Epithelial cell of proximal tubule (primary cell): ENCODE data around the gene CBFA2T2. TPM values are rescaled to one million over a fixed set of nuclear protein-coding genes. Genes with fewer than 3 reads are reported as not detected.
A peak's percentile ranks its signal among the peaks of the same experiment; 100 is the strongest.
"Not testable (repeated sequence)": the region's sequence is repeated elsewhere in the genome, so short reads cannot be mapped to it uniquely, and the experiment has no call there.

Source experiments
- DNase-seq: peaks from one replicate; pipeline ENCODE4 v3.0.0-alpha.2; 2011; ENCODE audit warnings: low read depth
- H3K4me3 ChIP-seq: 2 replicates; pipeline ENCODE4 v1.5.1; 2011; ENCODE audit warnings: low read depth, mild to moderate bottlenecking, low read length
- total RNA-seq: library from RNA; depleted of rRNA; stranded (reverse); fragments of >200 nt; gene quantifications from 2 replicates; pipeline ENCODE4 v1.2.3, GENCODE V29; 2015
- TF ChIP-seq, protein P1 (sequence below): conservative IDR thresholded peaks from 2 replicates; pipeline ENCODE4 v1.5.1; 2012; ENCODE audit warnings: low read depth, mild to moderate bottlenecking, low read length

CBFA2T2 gene
- total RNA-seq, 1 donor from 2014 or later = 8.4 TPM

DNA sequence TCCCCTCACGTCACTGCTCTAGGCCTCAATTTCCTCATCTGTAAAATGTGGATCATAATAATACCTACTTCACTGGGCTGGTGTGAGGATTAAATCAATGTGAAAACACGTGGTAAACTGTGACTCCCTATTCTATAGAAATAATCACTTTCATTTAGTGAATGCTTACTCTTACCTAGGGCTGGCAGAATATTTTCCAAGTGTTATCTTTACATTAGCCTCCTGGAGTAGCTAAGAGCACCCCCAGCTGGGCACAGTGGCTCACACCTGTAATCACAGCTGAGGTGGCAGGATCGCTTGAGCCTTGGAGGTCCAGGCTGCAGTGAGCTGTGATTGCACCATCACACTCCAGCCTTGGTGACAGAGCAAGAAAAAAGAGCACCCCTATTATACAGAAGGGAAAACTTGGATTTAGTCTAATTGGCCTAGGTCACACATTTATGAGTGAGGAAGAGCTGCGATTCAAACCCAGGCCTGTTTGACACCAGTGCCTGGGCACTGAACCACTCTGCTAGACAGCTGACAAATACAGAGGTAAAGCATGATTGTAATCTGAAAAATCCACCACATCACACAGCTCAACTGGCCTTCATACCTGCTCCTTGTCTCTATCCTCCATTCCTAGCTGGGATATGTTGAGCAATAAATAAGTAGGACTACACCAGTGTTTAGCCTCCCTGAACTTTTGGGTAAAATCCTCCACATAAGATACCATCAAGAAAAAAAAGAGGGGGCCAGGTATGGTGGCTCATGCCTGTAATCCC lies 44.9 kb upstream of the CBFA2T2 start:
- TF ChIP-seq, protein P1, sequence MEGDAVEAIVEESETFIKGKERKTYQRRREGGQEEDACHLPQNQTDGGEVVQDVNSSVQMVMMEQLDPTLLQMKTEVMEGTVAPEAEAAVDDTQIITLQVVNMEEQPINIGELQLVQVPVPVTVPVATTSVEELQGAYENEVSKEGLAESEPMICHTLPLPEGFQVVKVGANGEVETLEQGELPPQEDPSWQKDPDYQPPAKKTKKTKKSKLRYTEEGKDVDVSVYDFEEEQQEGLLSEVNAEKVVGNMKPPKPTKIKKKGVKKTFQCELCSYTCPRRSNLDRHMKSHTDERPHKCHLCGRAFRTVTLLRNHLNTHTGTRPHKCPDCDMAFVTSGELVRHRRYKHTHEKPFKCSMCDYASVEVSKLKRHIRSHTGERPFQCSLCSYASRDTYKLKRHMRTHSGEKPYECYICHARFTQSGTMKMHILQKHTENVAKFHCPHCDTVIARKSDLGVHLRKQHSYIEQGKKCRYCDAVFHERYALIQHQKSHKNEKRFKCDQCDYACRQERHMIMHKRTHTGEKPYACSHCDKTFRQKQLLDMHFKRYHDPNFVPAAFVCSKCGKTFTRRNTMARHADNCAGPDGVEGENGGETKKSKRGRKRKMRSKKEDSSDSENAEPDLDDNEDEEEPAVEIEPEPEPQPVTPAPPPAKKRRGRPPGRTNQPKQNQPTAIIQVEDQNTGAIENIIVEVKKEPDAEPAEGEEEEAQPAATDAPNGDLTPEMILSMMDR = peak; percentile 55
- H3K4me3 ChIP-seq = peak overlapping the region; percentile 79
- no peak for DNase-seq

DNA sequence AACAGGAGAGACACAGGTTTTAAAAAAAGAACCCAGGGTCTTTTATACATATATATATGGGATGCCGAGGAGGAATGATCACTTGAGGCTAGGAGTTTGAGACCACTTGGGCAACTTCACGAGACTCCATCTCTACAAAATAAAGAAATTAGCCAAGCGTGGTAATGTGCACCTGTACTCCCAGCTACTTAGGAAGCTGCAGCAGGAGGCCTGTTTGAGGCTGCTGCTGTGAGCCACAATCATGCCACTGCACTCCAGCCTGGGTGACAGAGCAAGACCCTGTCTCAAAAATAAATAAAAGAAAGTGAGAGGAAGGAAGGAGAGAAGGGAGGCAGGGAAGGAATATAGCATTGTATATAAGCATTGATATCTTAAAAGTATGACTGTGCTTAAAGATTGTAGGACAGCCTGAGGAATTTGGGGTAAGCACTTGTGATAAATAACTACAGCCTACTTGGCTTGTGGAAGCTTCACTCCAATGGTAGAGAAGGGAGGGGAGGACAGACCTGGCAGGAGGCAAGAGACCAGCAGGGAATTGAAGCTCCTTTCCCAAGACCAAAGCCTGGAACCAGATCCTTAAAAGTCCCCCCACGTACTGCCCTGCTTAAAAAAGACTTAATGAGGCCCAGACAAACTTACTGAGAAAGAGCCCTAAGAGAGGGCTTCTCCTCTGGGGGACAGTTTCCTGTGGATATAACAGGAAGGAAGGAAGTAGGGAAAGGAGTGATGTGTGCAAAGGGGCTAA lies 43.8 kb upstream of the CBFA2T2 start:
- TF ChIP-seq, protein P1 = no peak
- no peak for DNase-seq
- no peak overlapping the region for H3K4me3 ChIP-seq

DNA sequence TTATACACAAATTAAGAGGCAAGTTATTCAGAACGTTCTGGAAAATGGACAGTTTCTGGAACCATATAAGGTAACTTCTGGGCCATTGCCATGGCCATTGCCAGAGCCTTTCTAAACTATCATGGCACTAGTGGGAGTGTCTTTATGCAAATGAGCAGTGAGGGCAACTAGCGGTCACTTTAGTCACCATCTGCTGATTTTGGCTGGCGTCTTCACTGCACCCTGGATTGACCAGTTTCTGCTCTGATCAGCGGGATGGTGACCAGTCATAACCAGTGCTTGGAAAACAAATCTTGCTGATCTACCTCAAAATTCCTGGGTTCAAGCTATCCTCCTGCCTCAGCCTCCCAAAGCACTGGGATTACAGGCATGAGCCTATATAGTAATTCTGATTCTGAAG lies 39.0 kb upstream of the CBFA2T2 start:
- TF ChIP-seq, protein P1 = no peak
- H3K4me3 ChIP-seq = no peak overlapping the region
- no peak for DNase-seq

DNA sequence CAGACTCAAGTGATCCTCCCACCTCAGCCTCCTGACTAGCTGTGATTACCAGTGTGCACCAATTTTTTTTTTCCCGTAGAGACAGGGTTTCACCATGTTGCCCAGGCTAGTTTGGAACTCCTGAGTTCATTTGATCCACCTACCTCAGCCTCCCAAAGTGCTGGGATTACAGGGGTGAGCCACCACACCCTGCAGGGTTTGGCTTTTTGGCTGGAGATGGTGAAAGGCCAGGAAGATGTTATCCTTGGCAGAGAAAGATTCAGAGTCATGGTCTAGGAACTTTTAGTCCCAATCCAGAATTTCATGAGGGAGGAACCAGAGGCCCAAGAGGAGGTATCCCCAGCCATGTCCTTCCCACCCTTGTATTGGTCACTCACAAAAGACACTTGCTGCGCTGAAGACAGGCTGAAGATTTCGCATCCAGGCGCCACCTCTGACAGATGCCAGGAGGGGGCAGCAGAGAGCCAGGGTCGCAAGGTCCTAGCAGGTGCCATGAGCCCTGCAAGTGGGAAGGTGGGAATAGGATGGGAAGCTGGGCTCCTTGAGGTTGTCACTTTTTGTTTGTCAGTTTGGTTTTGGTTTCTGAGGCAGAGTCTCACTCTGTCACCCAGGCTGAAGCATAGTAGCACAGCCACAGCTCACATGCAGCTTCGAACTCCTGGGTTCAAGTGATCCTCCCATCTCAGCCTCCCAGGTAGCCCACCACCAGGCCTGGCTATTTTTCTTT lies 32.8 kb upstream of the CBFA2T2 start:
- TF ChIP-seq, protein P1 = peak; percentile 94

DNA sequence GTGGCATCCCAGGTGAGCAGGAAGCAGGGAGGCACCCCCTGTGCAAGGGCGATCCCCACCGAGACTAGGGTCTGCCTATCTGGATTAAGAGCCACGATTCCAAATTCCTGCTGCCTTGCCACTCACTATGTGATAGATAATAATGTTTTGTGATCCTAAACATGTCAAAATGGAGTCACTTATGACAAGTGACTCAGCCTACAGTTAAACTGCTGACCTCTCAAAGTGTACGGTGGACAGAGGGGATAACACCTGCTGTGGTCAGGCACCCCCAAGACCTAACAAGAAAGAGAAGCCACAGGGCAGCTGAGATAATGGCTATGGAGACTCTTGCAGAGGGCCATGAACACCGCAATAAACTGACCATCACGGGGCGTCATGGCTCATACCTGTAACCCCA lies 30.3 kb upstream of the CBFA2T2 start:
- TF ChIP-seq, protein P1 = no peak
- H3K4me3 ChIP-seq = no peak overlapping the region
- DNase-seq = no peak

More for the DNA sequence above, 32.8 kb upstream of the CBFA2T2 start:
- DNase-seq, H3K4me3 ChIP-seq: not testable (repeated sequence)

DNA sequence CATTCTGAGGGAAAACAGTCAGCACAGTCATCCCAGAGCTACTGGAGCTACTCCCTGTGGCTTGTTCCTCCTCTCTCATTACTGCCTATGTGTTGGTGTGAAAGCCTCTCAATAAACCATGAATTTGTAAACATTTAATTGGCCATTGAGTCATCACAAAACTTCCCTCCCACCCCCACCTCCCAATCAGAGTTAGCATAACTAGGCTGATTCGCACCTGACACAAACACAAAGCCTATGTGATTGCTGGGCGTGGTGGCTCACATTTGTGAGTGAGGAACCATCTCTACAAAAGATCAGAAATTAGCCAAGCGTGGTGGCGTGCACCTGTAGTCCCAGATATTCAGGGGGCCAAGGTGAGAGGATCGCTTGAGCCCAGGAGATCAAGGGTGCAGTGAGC lies 29.2 kb upstream of the CBFA2T2 start:
- no peak for DNase-seq
- TF ChIP-seq, protein P1 = no peak
- H3K4me3 ChIP-seq = no peak overlapping the region
